Adrenal gland (tissue), 12 donors: ENCODE data around the gene HOXD9. TPM values are rescaled to one million over a fixed set of nuclear protein-coding genes. Genes with fewer than 3 reads are reported as not detected.

Experiments used
- DNase-seq, 7 donors: peaks; one replicate each; pipeline ENCODE4 v3.0.0-alpha.2; 2019 to 2020
- H3K27ac ChIP-seq, 5 donors: fragments of 200-600 bp; sonication (generic) in 4 of 5; 1 replicate in 3 of 5; 2 replicates in 2 of 5; pipeline versions ENCODE4 v1.5.1 to v1.8.0; 2016 to 2020; ENCODE audit warnings: mild to moderate bottlenecking in 1 of 5
- H3K27me3 ChIP-seq: fragments of 200-600 bp; 2 replicates; pipeline ENCODE4 v1.8.0; 2021
- H3K36me3 ChIP-seq, 2 donors: fragments of 200-600 bp; replicated peaks in 1 of 2; 1 replicate in 1 of 2; 2 replicates in 1 of 2; pipeline versions ENCODE4 v1.5.1 to v1.8.0; 2018 to 2022
- H3K4me1 ChIP-seq, 2 donors: fragments of 200-600 bp; replicated peaks in 1 of 2; 1 replicate in 1 of 2; 2 replicates in 1 of 2; pipeline versions ENCODE4 v1.5.1 to v1.8.0; 2018 to 2021
- H3K4me3 ChIP-seq, 4 donors: fragments of 200-600 bp; sonication (generic) in 3 of 4; one replicate each; pipeline ENCODE4 v1.5.1; 2016 to 2018
- H3K9me3 ChIP-seq, 3 donors: fragments of 200-600 bp; sonication (generic) in 1 of 3; replicated peaks in 1 of 3; 1 replicate in 2 of 3; 2 replicates in 1 of 3; pipeline versions ENCODE4 v1.5.1 to v1.8.0; 2016 to 2021
- POLR2A ChIP-seq, 2 donors: fragments of 450-650 bp; IDR thresholded peaks; one replicate each; pipeline ENCODE4 v1.6.1; 2017; ENCODE audit warnings: antibody characterized with exemption in 2 of 2, mild to moderate bottlenecking in 2 of 2, moderate library complexity in 1 of 2
- WGBS, 4 donors: extraction: QIAGEN DNeasy Blood & Tissue Kit in 2 of 4; methylation state at CpG; one replicate each; pipeline versions ENCODE4 v1.1.5 to v1.1.7; 2013 to 2017; 5-methylcytosine and 5-hydroxymethylcytosine counted together
- intact Hi-C, 2 donors: fragments of 100-400 bp; cut with DNase I; formaldehyde crosslinking; loops; one replicate each; pipeline versions ENCODE4 v1.14.1 to v1.15.0; 2022 to 2023
- polyA plus RNA-seq, 3 donors: library from polyadenylated mRNA; stranded (reverse); fragments of 200-250 nt in 2 of 3; fragments of 350-450 nt in 1 of 3; fragmentation: Illumina TruSeq in 1 of 3; extraction: RNeasy Lipid Tissue Mini Kit (QIAGEN cat#74804) in 1 of 3; gene quantifications; one replicate each; pipeline ENCODE4 v1.2.3, GENCODE V29; 2013 to 2014
- total RNA-seq, 9 donors: library from RNA; depleted of rRNA in 4 of 9; stranded (reverse); fragments of >200 nt in 4 of 9; fragments of 120-200 nt in 1 of 9; fragmentation: NEBNext Ultra II Directional in 1 of 9; extraction: Animal tissue kit (Norgen Biotek cat#: 25700) in 1 of 9; gene quantifications; one replicate each; pipeline versions ENCODE4 v1.1.0 to v1.2.4, GENCODE V29; 2013 to 2023
- TF ChIP-seq, protein P1 (sequence below), 6 experiments: fragments of 450-650 bp in 4 of 6; fragments of 200-600 bp in 2 of 6; sonication (generic) in 1 of 6; IDR thresholded peaks; 1 replicate in 5 of 6; 2 replicates in 1 of 6; pipeline versions ENCODE4 v1.5.1 to v1.8.0; 2016 to 2021; ENCODE audit warnings: antibody characterized with exemption in 6 of 6, mild to moderate bottlenecking in 2 of 6, moderate library complexity in 1 of 6
- donor health status: healthy with polysubstance abuse.
- donor health status: Bipolar disorder and iron deficiency.
- donor health status: DM: yes; HTN: yes; CAD: no.
- donor health status: DM: no; HTN: no; CAD: no.
- donor health status: DM: no; HTN: no; CAD: no.
- donor health status: DM: yes; HTN: yes; CAD: no.

The HOXD9 gene
- total and polyA plus RNA-seq, 12 donors, result 2.4 to 35.6 (median 7.5) TPM

DNA sequence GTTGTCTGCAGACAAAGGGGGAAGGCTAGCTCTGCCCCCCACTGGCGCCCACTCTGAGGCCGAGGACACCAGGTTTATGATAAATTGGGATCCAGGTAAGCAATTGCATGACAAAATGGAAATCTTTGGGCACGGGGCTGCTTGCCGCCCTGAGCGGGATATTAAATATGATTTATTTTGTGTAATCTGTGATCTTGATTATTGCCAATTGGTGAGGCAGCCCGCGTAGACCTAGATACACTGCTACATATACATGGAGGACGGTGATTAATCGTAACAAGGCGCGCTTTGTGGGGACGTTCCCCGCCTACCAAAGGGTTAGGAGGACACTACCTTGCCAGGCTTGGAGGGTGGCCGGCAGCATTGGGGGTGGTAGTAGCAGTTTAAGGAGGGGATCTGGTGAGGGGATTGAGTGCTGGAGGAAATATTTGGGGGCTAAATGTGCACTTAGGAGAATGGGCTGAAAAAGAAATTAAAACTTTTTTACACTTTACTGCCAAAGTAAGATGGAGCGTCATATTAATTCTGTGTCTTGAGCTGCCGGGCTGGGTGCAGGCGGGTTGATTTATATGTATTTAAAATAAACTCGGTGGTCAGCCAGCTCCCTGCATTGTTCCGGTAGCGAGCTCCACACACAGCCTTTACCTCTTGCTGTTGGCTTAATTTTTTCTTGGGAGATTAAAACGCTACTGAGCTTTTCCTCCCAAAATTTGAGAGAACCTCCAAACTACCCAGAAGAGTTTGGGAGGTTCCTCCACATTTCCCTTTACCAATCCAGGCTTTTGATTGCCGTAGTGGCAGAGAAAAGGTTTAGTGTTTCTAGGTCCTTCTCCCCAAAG lies 38.7 kb downstream of the HOXD9 start:
- Histone ChIP-seq H3K4me3 (no peak overlapping the region), H3K36me3 (no peaks in the 10 kb centered on the region), H3K27ac (no peak overlapping the region), H3K4me1 (no peaks in the 10 kb centered on the region), H3K27me3 (no peaks in the 10 kb centered on the region), H3K9me3 (no peaks in the 10 kb centered on the region)
- peak in 1 of 7 donors; percentile 45 for DNase-seq
- 65 to 76% (median 73%) methylated on average over 22 of the region's 22 CpGs for WGBS, 4 donors
- intact Hi-C loops, result no loop called here
- TF ChIP-seq, protein P1, sequence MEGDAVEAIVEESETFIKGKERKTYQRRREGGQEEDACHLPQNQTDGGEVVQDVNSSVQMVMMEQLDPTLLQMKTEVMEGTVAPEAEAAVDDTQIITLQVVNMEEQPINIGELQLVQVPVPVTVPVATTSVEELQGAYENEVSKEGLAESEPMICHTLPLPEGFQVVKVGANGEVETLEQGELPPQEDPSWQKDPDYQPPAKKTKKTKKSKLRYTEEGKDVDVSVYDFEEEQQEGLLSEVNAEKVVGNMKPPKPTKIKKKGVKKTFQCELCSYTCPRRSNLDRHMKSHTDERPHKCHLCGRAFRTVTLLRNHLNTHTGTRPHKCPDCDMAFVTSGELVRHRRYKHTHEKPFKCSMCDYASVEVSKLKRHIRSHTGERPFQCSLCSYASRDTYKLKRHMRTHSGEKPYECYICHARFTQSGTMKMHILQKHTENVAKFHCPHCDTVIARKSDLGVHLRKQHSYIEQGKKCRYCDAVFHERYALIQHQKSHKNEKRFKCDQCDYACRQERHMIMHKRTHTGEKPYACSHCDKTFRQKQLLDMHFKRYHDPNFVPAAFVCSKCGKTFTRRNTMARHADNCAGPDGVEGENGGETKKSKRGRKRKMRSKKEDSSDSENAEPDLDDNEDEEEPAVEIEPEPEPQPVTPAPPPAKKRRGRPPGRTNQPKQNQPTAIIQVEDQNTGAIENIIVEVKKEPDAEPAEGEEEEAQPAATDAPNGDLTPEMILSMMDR (IDR thresholded peaks at IDR 0.05), result no peak
- no peak for TF ChIP-seq POLR2A (IDR thresholded peaks at IDR 0.05)

DNA sequence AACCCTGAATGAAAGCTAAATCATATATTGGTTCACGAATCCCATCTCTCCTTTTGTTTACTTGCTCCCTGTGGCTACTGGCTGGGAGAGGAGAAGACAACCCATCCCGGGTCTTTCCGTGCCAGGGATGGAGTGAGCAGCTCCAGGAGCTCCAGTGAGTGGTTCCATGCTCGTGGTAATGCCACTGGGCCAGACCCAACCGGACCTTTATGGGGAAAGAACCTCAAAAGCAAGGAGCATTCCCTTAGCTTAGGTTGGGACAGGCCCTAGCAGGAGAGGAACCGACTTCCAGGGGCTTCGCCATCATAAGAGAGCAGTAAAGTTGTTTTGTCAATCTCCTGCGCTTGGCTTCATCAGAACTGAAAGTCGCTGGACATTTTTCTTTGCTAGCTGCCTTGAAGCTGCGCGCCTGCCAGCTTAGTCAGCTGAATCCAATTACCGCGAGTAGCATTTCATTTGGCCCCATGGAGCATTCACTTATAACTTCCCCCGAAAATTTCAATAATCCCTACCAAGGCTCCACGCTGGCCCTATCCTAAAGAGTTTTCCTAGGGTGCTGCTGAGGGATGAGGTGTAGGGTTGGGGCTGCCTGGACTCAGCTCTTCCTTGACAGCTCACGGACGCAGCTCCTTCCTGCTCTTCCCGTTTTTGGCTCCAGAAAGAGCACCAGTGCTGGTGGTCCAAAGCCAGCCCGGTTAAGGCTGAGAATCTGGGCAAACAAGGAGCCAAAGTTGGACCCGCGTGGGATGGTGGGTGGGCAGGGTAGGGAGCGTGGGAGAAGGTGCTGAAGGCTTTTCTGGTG lies 39.5 kb downstream of the HOXD9 start:
- Histone ChIP-seq H3K4me1 (no peaks in the 10 kb centered on the region), H3K9me3 (no peaks in the 10 kb centered on the region), H3K4me3 (no peak overlapping the region), H3K36me3 (no peaks in the 10 kb centered on the region), H3K27ac (no peak overlapping the region), H3K27me3 (no peaks in the 10 kb centered on the region)
- WGBS, 4 donors, result 46 to 57% (median 50%) methylated on average over 22 of the region's 22 CpGs
- no peak for DNase-seq
- intact Hi-C loops, result no loop called here
- TF ChIP-seq POLR2A (IDR thresholded peaks at IDR 0.05), result no peak
- TF ChIP-seq, protein P1 (IDR thresholded peaks at IDR 0.05), result no peak

DNA sequence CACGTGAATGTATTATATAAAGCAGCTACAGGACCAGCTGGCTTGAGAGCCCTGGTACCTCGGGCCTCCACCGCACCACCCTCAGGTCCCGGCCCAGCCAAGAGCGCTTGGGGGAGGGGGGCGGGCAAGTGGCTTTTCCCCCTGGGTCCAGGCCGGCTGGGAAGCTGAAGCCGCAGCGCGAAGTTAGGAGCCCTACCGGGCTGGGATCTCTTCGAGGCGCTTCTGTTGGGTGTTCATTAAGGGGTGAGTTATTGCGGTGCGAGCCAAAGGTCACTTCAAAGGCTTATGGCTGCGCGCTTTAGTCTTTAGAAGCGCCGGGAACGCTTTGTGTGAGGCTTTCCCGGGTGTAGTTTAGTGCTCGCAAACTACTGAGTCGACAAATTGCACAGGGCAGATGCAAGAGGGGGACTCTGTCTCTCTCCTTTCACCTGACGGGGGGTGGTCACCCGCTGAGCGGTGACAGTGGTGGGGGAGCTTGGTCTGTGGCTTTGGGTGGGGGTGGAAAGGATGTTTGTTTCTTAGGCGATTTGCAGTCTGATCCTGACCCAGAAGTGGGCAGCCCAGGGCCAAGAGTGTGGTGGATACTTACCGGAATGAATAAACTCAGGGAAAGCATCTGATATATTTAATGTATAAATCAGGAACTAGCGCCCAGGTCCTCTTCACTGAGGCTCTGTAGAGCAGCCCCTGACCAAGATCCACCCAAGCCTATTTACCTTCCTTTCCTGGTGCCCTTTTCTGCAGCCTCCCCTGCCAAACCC lies 40.6 kb downstream of the HOXD9 start:
- WGBS, 4 donors, result 41 to 56% (median 48%) methylated on average over 24 to 29 of the region's 29 CpGs
- intact Hi-C loops, result no loop called here
- no peaks in the 10 kb centered on the region for H3K27me3 ChIP-seq
- TF ChIP-seq POLR2A (IDR thresholded peaks at IDR 0.05), result no peak
- TF ChIP-seq, protein P1 (IDR thresholded peaks at IDR 0.05), result no peak
- H3K4me3 ChIP-seq, result no peak overlapping the region
- H3K36me3 ChIP-seq, result no peaks in the 10 kb centered on the region
- no peaks in the 10 kb centered on the region for H3K4me1 ChIP-seq
- H3K27ac ChIP-seq, result no peak overlapping the region
- no peaks in the 10 kb centered on the region for H3K9me3 ChIP-seq
- no peak for DNase-seq

DNA sequence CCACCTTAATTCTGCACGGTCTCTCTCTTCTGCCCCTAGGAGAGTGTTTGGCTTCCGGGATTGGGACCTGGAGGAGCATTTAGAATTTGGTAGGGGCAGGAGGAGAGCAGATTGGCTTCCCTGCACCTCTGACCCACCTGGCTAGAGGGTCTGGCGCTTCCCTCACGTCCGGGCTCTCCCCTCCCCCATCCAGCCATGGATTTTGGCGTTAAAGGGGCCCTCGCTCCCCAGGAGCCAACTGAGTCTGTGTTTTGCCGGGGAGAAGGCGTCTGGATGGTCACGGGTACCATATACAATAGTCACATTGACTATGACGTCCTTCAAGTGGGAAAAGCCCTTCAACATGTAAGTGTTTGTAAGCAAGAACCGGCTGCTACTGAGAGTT lies 41.1 kb downstream of the HOXD9 start:
- intact Hi-C loops, result no loop called here
- no peak overlapping the region for H3K4me3 ChIP-seq
- TF ChIP-seq, protein P1 (IDR thresholded peaks at IDR 0.05), result no peak
- no peak for TF ChIP-seq POLR2A (IDR thresholded peaks at IDR 0.05)
- H3K4me1 ChIP-seq, result no peaks in the 10 kb centered on the region
- H3K36me3 ChIP-seq, result no peaks in the 10 kb centered on the region
- 63 to 78% (median 67%) methylated on average over 10 to 12 of the region's 12 CpGs for WGBS, 4 donors
- H3K27ac ChIP-seq, result no peak overlapping the region
- no peaks in the 10 kb centered on the region for H3K27me3 ChIP-seq
- H3K9me3 ChIP-seq, result no peaks in the 10 kb centered on the region
- DNase-seq, result no peak
